Measurements from ENCODE around the gene RPLP1.

RPLP1 gene

DNA sequence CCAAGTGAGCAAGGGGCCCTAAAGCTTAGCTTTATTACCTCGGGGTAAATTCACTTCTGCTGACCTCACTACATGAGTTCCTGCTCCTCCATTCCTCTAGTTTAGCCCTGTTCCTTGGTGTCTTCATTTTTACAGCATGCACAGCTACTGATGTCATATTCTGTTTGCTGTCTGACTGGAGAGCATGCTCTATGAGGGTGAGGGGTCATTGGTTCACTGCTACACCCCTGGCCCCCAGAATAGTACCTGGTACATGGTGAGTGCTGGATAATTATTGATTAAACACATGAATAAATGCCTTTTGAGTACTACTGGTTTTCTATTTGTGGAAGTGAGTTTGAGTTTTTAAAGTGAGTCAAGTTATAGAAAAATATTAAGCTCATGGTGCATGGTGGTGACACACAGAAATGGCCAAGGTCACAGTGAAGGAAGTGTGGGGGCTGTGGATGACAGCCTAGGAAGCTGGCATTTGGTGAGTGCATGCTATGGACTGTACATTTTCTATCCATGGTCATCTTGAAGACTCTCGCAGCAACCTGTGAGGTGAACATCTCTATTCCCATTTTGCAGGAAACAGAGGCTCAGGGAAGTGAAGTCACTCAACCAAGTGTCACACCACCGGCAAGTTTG lies 34.0 kb downstream of the RPLP1 start:
- DNase-seq (ENCODE audit: low read depth) = no peak

DNA sequence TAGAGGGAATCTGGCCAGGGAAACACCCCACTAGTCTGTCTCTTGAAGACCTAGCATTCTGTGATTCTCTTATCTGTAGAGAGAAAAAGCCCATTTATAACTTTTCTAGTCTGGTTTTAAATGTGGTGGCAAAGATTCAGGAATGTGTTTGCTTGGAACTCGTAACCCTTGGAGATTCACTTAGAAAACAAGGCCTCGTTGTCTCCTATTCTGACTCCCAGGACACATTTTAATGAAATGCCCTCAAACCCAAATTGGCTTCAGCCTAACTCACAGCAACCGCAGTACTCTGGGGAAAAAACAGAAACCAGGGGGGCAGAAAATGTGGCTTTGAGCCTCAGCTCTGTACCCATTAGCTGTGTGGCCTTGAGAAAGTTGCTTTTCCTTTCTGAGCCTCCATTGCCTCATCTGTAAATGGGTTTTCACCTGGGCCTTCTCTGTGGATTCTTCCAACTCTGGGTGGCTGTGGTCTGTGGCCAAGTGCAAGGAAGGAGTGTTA lies 36.5 kb downstream of the RPLP1 start:
- H3K4me3 ChIP-seq (ENCODE audit: low read depth, low read length) = no peak overlapping the region
- DNase-seq (ENCODE audit: low read depth) = no peak

More for the DNA sequence above, 34.0 kb downstream of the RPLP1 start:
- no peak overlapping the region for H3K4me3 ChIP-seq (ENCODE audit: low read depth, low read length)

DNA sequence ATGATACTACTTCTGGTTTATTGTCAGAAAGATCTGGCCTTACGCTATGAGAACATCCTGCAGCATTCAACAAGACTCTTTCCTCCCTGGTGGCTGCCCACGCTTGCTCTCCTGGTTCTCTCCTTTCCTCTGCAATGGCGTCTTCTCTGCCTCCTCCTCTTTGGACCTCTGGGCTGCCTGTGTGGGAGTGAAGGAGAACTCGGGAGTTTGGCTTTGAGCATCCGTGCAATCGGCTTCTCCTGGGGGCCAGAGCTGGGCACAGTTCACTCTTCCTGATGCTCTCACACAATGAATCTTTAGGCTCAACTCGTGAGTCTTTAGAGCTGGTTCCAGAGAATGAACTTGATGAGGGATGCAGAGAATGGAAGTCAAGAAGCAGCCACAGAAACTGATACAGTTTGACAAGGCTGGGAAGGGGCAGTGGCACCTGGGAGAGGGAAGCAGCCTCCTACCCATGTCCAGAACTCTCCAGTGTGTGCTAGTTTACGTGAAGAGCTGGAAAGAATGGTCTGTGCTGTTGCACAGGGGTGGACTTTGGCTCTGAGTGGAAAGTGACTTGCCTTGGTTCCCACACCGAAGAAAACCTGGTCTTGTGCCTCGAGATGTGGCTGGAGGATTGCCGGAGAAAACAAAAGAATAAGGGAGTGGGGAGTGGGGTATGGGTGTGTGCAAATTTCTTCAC lies 37.9 kb downstream of the RPLP1 start:
- DNase-seq (ENCODE audit: low read depth) = no peak
- no peak overlapping the region for H3K4me3 ChIP-seq (ENCODE audit: low read depth, low read length)

DNA sequence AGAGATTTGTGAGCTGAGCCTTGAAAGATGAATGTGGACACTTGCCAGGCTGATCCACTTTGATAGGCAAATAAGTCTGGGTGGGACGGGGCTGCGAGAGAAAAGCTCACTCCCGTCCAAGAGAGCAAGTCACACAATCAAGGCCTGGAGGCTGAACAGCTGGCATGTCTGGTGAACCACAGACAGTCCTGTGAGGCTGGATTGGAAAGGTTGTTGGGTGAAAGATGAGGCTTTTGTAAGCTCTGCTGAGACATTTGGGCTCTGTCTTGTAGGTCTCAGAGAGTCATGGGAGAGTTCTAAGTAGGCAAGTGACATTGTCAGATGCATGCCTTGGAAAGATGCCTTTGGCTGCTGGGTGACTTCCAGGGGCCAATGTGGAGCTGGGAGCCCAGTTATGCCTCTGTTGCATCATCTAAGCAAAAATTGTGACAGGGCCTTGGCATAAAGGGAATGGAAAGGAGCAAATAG lies 38.5 kb downstream of the RPLP1 start:
- no peak overlapping the region for H3K4me3 ChIP-seq (ENCODE audit: low read depth, low read length)
- no peak for DNase-seq (ENCODE audit: low read depth)

DNA sequence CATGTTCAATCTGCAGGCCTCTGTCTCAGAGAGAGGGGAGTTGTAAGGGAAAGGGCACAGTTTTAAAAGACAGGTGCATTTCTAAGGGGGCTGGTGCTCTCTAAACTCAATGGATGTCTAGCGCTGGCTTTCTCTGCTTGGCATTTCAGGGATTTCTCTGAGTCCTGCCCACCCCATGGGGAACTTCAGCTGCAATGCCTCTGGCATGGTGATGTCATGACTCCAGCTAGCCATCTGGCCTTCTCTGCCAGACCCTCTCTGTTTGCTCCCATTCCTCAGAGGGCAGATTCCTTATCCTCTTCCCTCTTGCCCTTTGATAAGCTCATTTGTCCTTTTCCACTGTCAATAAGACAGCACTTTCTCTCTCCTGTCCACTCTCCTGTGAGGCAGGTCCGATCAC lies 40.8 kb downstream of the RPLP1 start:
- DNase-seq (ENCODE audit: low read depth) = no peak
- no peak overlapping the region for H3K4me3 ChIP-seq (ENCODE audit: low read depth, low read length)

DNA sequence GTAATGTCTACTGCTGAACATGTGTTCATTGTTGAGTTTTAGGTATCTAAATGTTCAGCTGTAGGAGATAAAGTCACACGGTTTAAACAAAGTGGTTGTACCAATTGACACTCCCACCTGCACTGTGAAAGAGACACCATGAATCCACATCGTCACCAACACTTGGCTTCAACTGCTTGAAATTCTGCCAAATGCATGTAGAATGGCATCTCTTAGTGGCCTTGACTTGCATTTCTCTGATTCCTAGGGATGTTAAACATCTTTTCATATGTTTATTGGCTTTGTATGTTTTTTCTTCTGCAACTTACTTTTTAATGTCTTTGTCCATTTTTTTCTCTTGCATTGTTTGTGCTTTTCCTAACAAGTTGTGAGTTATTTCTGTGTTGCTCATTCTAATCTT lies 43.4 kb downstream of the RPLP1 start:
- no peak overlapping the region for H3K4me3 ChIP-seq (ENCODE audit: low read depth, low read length)
- no peak for DNase-seq (ENCODE audit: low read depth)

DNA sequence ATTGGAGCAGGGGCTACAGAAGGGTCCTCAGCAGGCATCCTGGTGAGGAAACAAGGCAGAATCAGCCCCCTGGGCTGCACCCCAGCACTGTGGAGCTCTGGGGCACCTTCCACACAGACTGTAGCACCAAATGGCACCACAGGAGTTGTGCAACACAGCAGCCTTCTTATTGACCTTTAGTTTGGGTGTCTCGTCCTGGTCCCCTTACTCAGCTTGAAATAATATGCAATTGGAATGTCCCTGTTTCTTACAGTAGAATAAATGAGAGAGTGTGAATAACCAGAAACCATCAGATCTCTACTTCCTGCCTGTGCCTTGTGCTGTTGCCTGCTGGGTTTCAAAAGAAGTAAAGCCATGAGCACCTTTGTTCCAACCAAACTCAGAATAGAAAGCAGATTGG lies 44.5 kb downstream of the RPLP1 start:
- H3K4me3 ChIP-seq (ENCODE audit: low read depth, low read length) = no peak overlapping the region
- no peak for DNase-seq (ENCODE audit: low read depth)

DNA sequence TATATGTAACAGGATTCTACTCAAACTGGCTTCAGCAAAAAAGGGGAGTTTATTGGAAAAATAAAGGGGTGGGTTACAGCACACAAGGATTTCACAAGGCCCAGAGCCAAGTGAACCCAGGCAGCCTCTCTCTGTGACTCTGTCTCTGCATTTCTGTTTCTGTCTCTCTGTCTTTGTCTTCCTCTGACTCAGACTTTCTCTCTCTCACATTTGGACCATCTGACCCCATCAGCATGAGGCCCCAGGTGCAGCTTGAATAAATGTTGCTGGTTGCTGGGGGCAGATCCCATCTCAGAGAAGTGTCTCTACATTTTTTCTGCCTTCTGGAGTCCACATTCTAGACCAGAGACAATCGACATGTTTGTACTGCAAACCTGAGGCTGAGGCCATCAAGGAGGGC lies 45.0 kb downstream of the RPLP1 start:
- DNase-seq (ENCODE audit: low read depth) = no peak
- no peak overlapping the region for H3K4me3 ChIP-seq (ENCODE audit: low read depth, low read length)

DNA sequence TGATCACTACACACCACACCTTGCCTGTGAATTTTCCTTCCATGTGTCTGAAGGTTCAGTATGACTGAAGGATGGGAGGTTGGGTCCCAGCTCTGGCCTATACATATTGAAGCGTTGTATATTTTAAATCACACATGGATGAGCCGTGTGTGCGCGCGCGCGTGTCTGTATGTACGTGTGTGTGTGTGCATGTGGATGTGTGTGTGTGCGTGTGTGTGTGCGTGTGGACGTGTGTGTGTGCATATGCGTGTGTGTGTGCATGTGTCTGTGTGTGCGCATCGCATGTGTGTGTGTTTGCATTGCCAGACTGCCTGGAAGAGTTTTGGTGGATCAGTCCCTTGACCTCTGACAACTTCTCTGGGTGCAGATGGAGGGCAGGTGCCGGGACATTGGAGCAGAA lies 45.7 kb downstream of the RPLP1 start:
- H3K4me3 ChIP-seq (ENCODE audit: low read depth, low read length) = no peak overlapping the region
- no peak for DNase-seq (ENCODE audit: low read depth)

DNA sequence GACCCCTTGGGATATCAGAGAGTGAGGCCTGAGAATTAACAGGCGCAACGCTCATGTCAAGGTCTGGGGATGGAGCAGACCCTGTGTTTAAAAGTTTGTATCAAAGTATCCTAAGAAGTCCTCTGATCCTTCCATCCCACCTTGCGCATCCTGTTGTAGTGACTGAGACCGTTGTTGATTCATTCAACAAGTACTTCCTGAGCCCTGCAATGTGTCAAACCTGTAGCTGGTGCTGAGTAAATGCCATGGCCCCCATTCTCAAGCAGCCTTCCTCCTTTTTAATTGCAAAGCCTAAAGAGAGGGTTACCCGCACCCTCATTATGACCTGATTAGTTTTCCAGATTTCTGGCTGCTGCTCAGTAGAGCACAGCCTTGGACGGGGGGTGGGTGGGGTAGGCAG lies 46.4 kb downstream of the RPLP1 start:
- no peak for DNase-seq (ENCODE audit: low read depth)
- no peak overlapping the region for H3K4me3 ChIP-seq (ENCODE audit: low read depth, low read length)

DNA sequence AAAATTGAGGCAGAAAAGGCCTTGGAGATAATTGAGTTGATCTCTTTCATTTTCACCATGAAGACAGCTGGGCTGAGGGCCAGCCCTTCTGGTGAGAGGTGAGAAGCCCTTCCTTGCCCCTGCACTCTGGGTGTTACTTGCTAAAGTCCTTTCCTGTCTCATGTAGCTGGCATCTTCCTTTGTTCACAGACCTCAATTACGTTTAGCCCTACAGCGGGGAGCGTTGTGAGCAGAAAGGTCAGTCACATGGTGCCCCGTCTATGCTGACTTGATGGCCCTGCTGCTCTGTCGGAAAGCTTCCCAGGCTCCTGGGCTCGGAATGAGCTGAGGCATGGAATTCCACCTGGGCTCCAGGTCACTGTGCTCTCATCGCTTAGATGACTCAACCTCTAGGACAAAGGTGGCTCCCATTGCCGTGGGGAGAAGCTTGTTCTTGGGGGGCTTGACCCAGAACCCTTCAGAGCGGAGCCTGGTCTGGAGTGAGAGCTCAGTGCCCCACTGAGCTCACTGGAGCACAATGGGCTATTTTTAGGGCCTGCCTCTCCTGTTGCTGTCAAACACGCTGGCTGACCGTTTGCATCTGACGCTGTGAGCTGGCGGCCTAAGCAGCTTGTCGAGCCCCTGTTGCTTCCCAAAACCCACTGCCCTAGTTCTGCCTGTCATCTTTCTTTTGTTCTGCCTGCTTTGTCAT lies 47.0 kb downstream of the RPLP1 start:
- no peak for DNase-seq (ENCODE audit: low read depth)
- H3K4me3 ChIP-seq (ENCODE audit: low read depth, low read length) = no peak overlapping the region

DNA sequence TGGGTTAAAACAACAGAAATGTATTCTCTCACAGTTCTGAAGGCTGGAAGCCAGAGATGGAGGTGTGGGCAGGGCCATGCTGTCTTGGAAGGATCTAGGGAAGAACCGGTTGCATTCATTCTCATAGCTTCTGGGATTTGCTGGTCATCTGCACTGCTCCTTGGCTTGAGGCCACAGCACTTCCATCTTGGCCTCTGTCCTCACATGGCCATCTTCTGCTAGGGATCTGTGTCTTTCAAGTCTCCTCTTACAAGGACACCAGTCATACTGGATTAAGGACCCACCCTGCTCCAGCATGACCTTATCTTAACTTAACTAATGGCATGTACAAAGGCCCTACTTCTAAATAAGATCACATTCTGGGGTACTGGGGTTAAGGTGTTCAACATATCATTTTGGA lies 47.7 kb downstream of the RPLP1 start:
- H3K4me3 ChIP-seq (ENCODE audit: low read depth, low read length) = no peak overlapping the region
- DNase-seq (ENCODE audit: low read depth) = no peak

DNA sequence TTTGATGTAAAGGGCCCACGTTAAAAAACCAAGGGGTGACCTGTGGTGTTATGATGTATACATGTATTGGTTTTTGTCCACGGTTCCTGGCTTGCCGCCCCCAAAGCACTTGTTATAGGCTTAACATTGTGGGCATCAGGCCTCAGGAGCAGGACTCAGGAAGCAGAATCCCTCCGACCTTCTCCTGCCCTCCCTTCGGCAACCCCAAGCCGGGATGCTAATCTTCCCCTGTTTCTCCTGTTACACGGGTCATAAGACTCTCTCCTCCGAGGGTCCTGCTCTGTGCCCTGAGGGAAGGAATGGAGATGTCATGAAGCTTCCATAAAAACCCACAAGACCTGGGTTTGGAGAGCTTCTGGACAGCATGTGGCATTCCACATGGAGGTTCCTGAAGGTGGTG lies 48.8 kb downstream of the RPLP1 start:
- no peak overlapping the region for H3K4me3 ChIP-seq (ENCODE audit: low read depth, low read length)
- no peak for DNase-seq (ENCODE audit: low read depth)

DNA sequence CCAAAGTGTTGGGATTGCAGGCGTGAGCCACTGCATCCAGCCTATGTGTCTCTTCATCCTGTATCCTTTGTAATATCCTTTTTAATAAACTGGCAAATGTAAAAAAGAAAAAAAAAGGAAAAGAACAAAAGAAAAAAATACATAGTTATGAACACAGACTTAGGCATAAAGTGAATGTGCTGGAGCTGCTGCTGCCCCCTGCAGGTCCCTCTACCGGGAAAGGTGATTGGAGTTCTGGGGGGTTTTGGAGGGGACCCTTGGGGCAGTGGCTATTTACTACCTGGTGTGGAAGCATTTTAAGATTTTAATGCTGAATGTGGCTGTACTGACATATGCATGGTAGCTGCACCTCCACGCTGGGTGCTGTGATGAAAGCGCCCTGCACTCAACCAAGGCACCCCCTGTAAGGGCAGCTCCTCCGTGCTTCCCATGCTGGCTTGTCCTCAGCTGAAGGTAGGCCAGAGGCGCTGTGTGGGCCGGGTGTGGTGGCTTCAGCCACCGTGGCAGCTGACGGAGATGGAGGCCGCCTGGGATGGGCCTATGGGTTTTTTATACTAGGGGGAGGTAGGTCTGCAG lies 49.9 kb downstream of the RPLP1 start:
- no peak for DNase-seq (ENCODE audit: low read depth)
- H3K4me3 ChIP-seq (ENCODE audit: low read depth, low read length) = no peak overlapping the region

DNA sequence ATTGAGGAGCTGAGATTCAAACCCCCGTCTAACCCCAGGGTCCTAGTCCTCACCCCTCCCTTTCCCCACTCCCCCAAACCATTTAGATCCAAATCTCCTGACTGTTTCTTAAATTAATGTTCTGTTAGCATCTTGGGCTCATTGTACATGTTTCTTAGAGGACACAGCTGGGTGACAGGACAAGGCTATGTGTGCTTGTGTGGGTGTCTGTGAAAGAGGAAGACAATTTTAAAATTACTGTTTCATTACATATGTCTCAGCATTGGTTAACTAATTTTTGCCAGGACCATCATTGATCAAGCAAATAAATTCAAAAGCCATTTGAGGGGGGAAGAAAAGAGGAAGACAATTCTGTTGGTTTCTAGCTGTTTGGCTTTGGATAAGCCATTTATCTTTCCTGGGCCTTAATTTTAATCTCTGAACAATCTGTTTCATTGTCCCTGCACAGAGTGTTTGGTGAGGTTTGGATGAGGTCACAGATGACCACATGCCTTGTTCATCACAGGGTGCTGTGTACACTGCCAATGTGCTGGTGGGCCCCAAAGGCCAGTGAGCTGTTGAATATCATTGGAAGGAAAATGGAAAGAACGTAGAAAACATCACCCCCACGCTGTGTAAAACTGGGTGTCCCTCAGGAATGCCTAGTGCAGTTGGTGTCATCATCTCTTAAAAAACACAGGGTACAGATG lies 51.9 kb downstream of the RPLP1 start:
- no peak for DNase-seq (ENCODE audit: low read depth)

More for the DNA sequence above, 51.9 kb downstream of the RPLP1 start:
- no peak overlapping the region for H3K4me3 ChIP-seq (ENCODE audit: low read depth, low read length)

Data from skeletal muscle cell (primary cell).